Measurements from ENCODE around the gene CIAO2B. TPM values are rescaled to one million over a fixed set of nuclear protein-coding genes. Genes with fewer than 3 reads are reported as not detected.

CIAO2B gene
- total and polyA plus RNA-seq, 2 donors (not counting 3 experiments of a cell fraction or from before 2014, with no cell fraction given) = 78.7 to 314 TPM

- no peak overlapping the region for H3K27ac ChIP-seq (ENCODE audit: insufficient read depth, low read depth, low read length)
- H3K79me2 ChIP-seq (ENCODE audit: control insufficient read depth, insufficient read depth, low read length) = no peaks in the 10 kb centered on the region
- peaks cover 12% of the 10 kb centered on the region for H3K4me1 ChIP-seq (ENCODE audit: control insufficient read depth, extremely low read depth, insufficient read depth, low read length)
- H3K27me3 ChIP-seq (ENCODE audit: control insufficient read depth in 2 of 2, insufficient read depth in 2 of 2, low read length in 2 of 2) = peaks cover 4 to 10% of the 10 kb centered on the region in 2 experiments
- H2AFZ ChIP-seq (ENCODE audit: low read depth, low read length) = peak overlapping the region; percentile 72
- no peak overlapping the region for H3K9ac ChIP-seq (replicated peaks; ENCODE audit: extremely low read depth, insufficient read depth, low read length)
- FAIRE-seq (no peak), DNase-seq (ENCODE audit: low read depth, low spot score) (no peak)
- ChIA-PET CTCF (interaction anchor here (1.1 to 1.4 kb wide), 2 partner anchors 53 to 206 kb away, joined by 3 read pairs; no protein-coding TSS in a partner anchor), POLR2A (no interaction called here)
- no peak overlapping the region for H3K4me2 ChIP-seq (ENCODE audit: insufficient read depth, low read length)
- H3K36me3 ChIP-seq (ENCODE audit: control insufficient read depth in 2 of 2, extremely low read depth in 1 of 2, insufficient read depth in 2 of 2, low read length in 2 of 2) = no peaks in the 10 kb centered on the region
- no peaks in the 10 kb centered on the region for H3K9me1 ChIP-seq (replicated peaks; ENCODE audit: control insufficient read depth, extremely low read depth, insufficient read depth, low read length)
- no peak overlapping the region for H3K4me3 ChIP-seq (replicated peaks in 1 of 3; ENCODE audit: insufficient read depth in 1 of 3, low read depth in 1 of 3, low read length in 3 of 3)
- H3K9me3 ChIP-seq (replicated peaks; ENCODE audit: control insufficient read depth, insufficient read depth, low read length) = no peaks in the 10 kb centered on the region
- intact Hi-C loops (cut with micrococcal nuclease) = no loop called here
- dilution Hi-C loops (cut with MboI; ENCODE audit: extremely low pct_ligation_motif_present, low sequenced_read_pairs) = no loop called here
- TF ChIP-seq POLR2A (IDR thresholded peaks at IDR 0.05; ENCODE audit: low read depth, low read length) (no peak), JUN (IDR thresholded peaks at IDR 0.05; ENCODE audit: borderline replicate concordance, insufficient read depth, insufficient read length, low read depth) (no peak), EZH2 (IDR thresholded peaks at IDR 0.05; ENCODE audit: borderline replicate concordance, low read depth, low read length, severe bottlenecking) (peak; percentile 38)
- no peaks in the 10 kb centered on the region for H4K20me1 ChIP-seq (replicated peaks; ENCODE audit: control insufficient read depth, extremely low read depth, insufficient read depth, low read length)
- no TSS peak for BruUV-seq (replicated peaks)
Measured at GRCh38 chr16:66948837-66949225, 14.6 kb upstream of the CIAO2B start.

- Histone ChIP-seq H3K27ac (ENCODE audit: insufficient read depth, low read depth, low read length) (no peak overlapping the region), H3K4me3 (replicated peaks in 1 of 3; ENCODE audit: insufficient read depth in 1 of 3, low read depth in 1 of 3, low read length in 3 of 3) (peak overlapping the region; percentile 18 to 45 (median 33)), H3K4me1 (ENCODE audit: control insufficient read depth, extremely low read depth, insufficient read depth, low read length) (peaks cover 12% of the 10 kb centered on the region), H3K4me2 (ENCODE audit: insufficient read depth, low read length) (peak overlapping the region; percentile 73), H2AFZ (ENCODE audit: low read depth, low read length) (peak overlapping the region; percentile 72), H3K9me3 (replicated peaks; ENCODE audit: control insufficient read depth, insufficient read depth, low read length) (no peaks in the 10 kb centered on the region), H3K79me2 (ENCODE audit: control insufficient read depth, insufficient read depth, low read length) (no peaks in the 10 kb centered on the region), H4K20me1 (replicated peaks; ENCODE audit: control insufficient read depth, extremely low read depth, insufficient read depth, low read length) (no peaks in the 10 kb centered on the region), H3K27me3 (ENCODE audit: control insufficient read depth in 2 of 2, insufficient read depth in 2 of 2, low read length in 2 of 2) (peaks cover 4 to 10% of the 10 kb centered on the region in 2 experiments), H3K9me1 (replicated peaks; ENCODE audit: control insufficient read depth, extremely low read depth, insufficient read depth, low read length) (no peaks in the 10 kb centered on the region), H3K36me3 (ENCODE audit: control insufficient read depth in 2 of 2, extremely low read depth in 1 of 2, insufficient read depth in 2 of 2, low read length in 2 of 2) (peaks cover 0 to 3% of the 10 kb centered on the region in 2 experiments), H3K9ac (replicated peaks; ENCODE audit: extremely low read depth, insufficient read depth, low read length) (no peak overlapping the region)
- peak; percentile 80 for TF ChIP-seq EZH2 (IDR thresholded peaks at IDR 0.05; ENCODE audit: borderline replicate concordance, low read depth, low read length, severe bottlenecking)
- no peak for TF ChIP-seq MYC (IDR thresholded peaks at IDR 0.05; ENCODE audit: low read depth, low read length)
- TF ChIP-seq POLR2A (IDR thresholded peaks at IDR 0.05; ENCODE audit: low read depth, low read length) = no peak
- no peak for TF ChIP-seq CTCF (IDR thresholded peaks at IDR 0.05; ENCODE audit: extremely low read depth in 1 of 2, insufficient read depth in 1 of 2, low read depth in 1 of 2, low read length in 2 of 2)
- no peak for TF ChIP-seq GATA2 (IDR thresholded peaks at IDR 0.05; ENCODE audit: insufficient read depth, insufficient read length, low read depth, low read length)
- ChIA-PET POLR2A (no interaction called here), CTCF (interaction anchor here (1.1 to 3.4 kb wide), 6 partner anchors 12 to 237 kb away, joined by 3 to 18 read pairs (median 4); partner anchors contain the start of gene CES3)
- FAIRE-seq (peak; percentile 82), DNase-seq (ENCODE audit: low read depth, low spot score) (peak; percentile 18)
- dilution Hi-C loops (cut with MboI; ENCODE audit: extremely low pct_ligation_motif_present, low sequenced_read_pairs) (no loop called here), intact Hi-C loops (cut with micrococcal nuclease) (no loop called here)
- no TSS peak for BruUV-seq (replicated peaks)
Measured at GRCh38 chr16:66948134-66948836, 14.1 kb upstream of the CIAO2B start.
